AG08395 (cell line): ENCODE measurements around the gene ABCA13.
"Not testable (repeated sequence)": the region's sequence is repeated elsewhere in the genome, so short reads cannot be mapped to it uniquely, and the experiment has no call there.

Experiments
- DNase-seq: peaks from one replicate; pipeline ENCODE4 v3.0.0; 2012; ENCODE audit warnings: mixed read lengths, low spot score

Gene ABCA13

GRCh38 chr7:48171202-48171601 lies at the start of gene ABCA13:
TSS of gene ABCA13 (plus strand) at chr7:48171458. CDS start at chr7:48171484, 26 bp downstream.
- peak; percentile 20 for DNase-seq

GRCh38 chr7:48126037-48126436 lies 45.2 kb upstream of the ABCA13 start:
- no peak for DNase-seq

GRCh38 chr7:48130658-48131108 lies 40.6 kb upstream of the ABCA13 start:
- peak; percentile 69 for DNase-seq

GRCh38 chr7:48132792-48133191 lies 38.5 kb upstream of the ABCA13 start:
- no peak for DNase-seq

- DNase-seq = no peak
Measured at GRCh38 chr7:48139459-48139858, 31.8 kb upstream of the ABCA13 start.

GRCh38 chr7:48140001-48140681 lies 31.1 kb upstream of the ABCA13 start:
- no peak for DNase-seq

- DNase-seq = no peak
Measured at GRCh38 chr7:48141521-48141920, 29.7 kb upstream of the ABCA13 start.

- no peak for DNase-seq
Measured at GRCh38 chr7:48144291-48144768, 26.9 kb upstream of the ABCA13 start.

- no peak for DNase-seq
Measured at GRCh38 chr7:48147078-48147591, 24.1 kb upstream of the ABCA13 start.

GRCh38 chr7:48147690-48148089 lies 23.6 kb upstream of the ABCA13 start:
- DNase-seq = not testable (repeated sequence)

GRCh38 chr7:48148311-48148710 lies 22.9 kb upstream of the ABCA13 start:
- DNase-seq = no peak

GRCh38 chr7:48149058-48149457 lies 22.2 kb upstream of the ABCA13 start:
- no peak for DNase-seq

- no peak for DNase-seq
Measured at GRCh38 chr7:48150086-48150485, 21.2 kb upstream of the ABCA13 start.

GRCh38 chr7:48154792-48155413 lies 16.4 kb upstream of the ABCA13 start:
- DNase-seq = peak; percentile 76

GRCh38 chr7:48158404-48158803 lies 12.9 kb upstream of the ABCA13 start:
- DNase-seq = peak; percentile 21

GRCh38 chr7:48161407-48162125 lies 9.7 kb upstream of the ABCA13 start:
- DNase-seq = no peak

- DNase-seq = no peak
Measured at GRCh38 chr7:48165157-48165556, 6.1 kb upstream of the ABCA13 start.

GRCh38 chr7:48168159-48168558 lies 3.1 kb upstream of the ABCA13 start:
- peak; percentile 28 for DNase-seq

- no peak for DNase-seq
Measured at GRCh38 chr7:48170506-48170905, 752 bp upstream of the ABCA13 start.

- DNase-seq = no peak
Measured at GRCh38 chr7:48173313-48173712, 2.1 kb downstream of the ABCA13 start.

GRCh38 chr7:48173756-48174382 lies 2.6 kb downstream of the ABCA13 start:
- peak; percentile 26 for DNase-seq

- no peak for DNase-seq
Measured at GRCh38 chr7:48175019-48175418, 3.8 kb downstream of the ABCA13 start.
